ENCODE data around the gene CNPY3.
"Not testable (repeated sequence)": the region's sequence is repeated elsewhere in the genome, so short reads cannot be mapped to it uniquely, and the experiment has no call there.

The CNPY3 gene

GRCh38 chr6:42928986-42929820 is at the start of gene CNPY3:
Gene CNPY3, plus strand, starts transcription at chr6:42929480. Its CDS starts 91 bp downstream, at chr6:42929571.
- DNase-seq (ENCODE audit: low read depth), result peak; percentile 99

GRCh38 chr6:42880240-42880817 is 49.0 kb upstream of the CNPY3 start:
- DNase-seq (ENCODE audit: low read depth), result not testable (repeated sequence)

DNA sequence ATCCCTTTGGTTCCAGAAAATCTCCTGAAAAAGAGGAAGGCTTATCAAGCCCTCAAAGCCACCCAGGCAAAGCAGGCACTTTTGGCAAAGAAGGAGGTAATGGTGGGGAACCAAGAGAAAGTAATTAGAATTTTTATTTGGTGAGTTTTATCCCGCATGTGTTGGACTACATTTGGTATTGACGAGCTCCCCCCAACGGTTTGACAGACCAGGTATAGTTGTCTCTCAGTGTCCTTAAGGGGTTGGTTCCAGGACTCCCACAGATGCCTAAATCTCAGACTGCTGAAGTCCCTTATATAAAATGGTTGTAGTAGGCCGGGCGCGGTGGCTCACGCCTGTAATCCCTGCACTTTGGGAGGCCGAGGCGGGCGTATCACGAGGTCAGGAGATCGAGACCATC is 48.4 kb upstream of the CNPY3 start:
- DNase-seq (ENCODE audit: low read depth), result not testable (repeated sequence)

DNA sequence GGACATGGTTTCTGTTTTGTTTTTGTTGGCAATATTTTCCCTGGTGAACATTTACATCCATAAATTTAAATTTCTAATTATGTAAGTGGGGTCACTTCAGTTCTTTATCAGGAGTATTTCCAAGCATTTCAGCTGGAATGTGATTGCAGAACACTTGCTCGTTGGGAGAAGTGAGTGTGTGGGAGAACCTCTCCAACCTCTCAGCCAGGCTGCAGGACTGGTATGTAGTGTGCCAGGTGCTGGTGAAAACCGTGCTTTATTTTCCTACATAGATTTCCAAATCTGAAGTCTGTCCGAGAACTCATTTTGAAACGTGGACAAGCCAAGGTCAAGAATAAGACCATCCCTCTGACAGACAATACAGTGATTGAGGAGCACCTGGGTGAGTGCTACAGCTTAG is 43.6 kb upstream of the CNPY3 start:
- peak; percentile 85 for DNase-seq (ENCODE audit: low read depth)

DNA sequence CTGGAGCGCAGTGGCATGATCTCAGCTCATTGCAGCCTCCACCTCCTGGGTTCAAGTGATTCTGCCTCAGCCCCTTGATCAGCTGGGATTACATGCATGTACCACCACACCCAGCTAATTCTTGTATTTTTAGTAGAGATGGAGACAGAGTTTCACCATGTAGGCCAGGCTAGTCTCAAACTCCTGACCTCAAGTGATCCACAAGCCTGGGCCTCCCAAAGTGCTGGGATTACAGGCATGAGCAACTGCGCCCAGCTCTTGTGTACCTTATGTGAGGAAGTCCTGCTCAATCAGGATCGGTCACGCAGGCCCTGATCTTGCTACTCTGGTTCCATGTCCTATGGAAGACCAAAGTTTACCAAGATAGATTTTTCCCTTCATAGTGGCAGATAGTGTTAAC is 41.1 kb upstream of the CNPY3 start:
- not testable (repeated sequence) for DNase-seq (ENCODE audit: low read depth)

DNA sequence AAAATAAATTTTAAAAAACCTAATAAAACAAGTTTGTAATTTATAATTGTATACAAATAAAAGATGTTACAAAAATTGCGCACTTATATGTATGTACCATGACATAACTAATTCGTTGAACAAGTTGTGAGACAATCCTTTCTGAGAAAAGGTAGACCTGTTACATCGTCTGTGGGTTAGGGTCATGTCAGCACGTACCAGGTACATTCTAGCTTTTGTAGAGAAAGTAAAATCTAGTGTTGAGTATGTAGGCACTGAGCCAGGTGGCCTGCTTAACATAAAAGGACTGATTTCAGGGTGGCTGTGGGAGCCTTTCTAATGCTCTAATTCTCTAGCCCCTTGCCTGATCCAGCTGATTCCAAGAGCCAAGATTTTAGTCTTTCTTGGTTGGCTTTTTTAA is 39.5 kb upstream of the CNPY3 start:
- DNase-seq (ENCODE audit: low read depth), result peak; percentile 53

DNA sequence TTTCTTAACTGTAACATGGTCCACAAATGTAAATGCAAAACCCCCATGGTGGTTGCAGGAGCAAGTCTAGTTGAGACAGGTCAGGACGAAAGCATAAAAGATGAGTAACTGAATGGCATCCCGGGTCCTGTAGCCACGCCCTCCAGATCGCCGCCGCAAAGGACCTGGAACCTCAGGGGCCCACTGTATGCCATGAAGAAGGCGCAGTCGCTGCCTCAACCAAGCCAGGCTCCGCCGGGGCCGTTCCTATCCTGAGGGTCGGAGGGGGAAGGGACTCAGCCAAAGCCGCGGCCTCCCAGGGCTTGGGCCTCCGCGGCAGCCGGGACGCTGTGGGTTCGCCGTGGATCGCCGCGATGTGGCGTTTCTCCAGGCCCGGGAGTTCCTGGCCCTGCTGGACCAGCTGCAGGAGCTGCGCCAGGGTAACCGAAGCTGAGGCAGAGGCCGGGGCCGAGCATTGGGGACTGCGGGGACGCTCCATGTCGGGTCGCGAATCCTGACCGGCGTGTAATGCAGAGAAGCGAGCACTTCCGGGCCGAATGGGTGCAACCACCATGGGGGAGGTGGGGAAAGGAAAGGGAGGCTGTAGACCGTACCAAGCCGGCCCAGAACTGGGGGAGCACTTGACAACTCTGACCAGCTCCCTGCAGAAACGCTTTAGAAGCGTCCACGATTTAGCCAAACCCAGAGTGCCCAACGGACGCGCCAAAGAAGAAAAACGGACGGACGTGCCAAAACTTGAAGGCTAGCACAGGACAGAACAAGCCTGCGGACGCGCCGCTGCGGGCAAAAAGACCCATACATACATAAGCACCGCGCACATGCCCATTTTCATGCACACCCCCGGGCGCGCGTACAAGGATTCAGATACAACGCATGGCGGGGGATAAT is 38.7 kb upstream of the CNPY3 start:
- DNase-seq (ENCODE audit: low read depth), result peak; percentile 98

DNA sequence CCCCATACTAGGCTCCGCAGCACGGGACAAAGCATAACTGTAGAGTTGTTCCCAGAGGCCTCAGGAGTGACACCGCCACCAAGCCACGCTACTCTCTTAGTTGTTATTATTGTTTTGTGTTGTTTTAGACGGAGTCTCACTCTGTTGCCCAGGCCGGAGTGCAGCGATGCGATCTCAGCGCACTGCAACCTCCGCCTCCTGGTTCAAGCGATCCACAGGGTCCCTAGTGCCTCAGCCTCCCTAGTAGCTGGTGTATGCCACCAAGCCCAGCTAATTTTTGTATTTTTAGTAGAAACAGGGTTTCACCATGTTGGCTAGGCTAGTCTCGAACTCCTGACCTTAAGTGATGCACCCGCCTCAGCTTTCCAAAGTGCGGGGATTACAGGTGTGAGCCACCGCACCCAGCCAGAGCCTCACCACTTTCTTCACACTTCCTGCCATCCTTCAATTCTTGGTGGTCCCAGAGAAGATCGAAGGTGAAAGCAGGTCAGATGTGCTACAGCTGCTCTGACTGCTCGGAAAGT is 38.0 kb upstream of the CNPY3 start:
- no peak for DNase-seq (ENCODE audit: low read depth)

- DNase-seq (ENCODE audit: low read depth), result peak; percentile 93
These were observed 35.0 kb upstream of the CNPY3 start for GRCh38 chr6:42894041-42894828.

DNA sequence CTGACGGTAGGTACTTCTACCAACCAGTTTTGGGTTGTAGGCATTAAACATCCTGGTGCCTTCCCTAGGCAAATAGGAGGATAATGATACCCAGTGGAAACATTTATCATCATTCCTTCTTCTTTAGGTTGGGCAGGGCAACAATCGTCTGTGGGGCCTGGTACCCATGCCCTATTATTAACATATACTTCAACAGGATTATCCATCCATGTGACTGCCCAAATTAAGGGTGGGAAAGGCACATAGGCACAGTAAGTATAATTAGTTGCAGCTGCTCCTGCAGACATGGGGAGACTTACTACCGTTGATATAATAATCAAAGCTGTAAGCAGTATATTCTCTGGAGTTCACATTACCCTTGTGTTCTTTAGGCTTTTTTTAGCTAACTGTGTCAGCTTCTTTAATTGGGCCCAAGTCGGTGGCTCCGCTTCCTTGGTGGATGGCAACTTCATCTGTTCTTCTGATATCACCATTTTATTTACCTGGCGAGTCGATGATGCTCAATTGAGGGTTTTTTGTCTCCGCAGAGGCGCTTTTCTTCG is 33.0 kb upstream of the CNPY3 start:
- no peak for DNase-seq (ENCODE audit: low read depth)

DNA sequence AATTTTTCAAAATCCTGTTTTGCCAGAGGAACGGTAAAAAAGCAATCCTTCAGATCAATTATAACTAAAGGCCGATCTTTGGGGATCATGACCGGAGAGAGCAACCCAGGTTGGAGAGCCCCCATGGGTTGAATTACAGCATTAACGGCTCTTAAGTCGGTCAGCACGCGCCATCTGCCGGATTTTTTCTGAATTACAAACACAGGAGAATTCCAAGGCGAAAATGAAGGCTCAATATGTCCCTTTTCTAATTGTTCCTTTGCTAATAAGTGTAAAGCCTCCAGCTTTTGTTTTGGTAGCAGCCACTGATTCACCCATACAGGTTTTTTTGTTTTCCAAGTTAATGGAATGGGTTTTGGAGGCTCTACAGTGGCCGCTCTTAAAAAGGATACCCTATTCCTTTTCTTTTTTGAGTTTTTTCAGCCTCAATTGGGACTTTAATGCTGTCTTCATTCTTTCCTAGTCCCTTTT is 30.4 kb upstream of the CNPY3 start:
- DNase-seq (ENCODE audit: low read depth), result peak; percentile 58

- DNase-seq (ENCODE audit: low read depth), result no peak
These were observed 29.4 kb upstream of the CNPY3 start for GRCh38 chr6:42899871-42900270.

- peak; percentile 71 for DNase-seq (ENCODE audit: low read depth)
These were observed 27.7 kb upstream of the CNPY3 start for GRCh38 chr6:42901538-42901957.

DNA sequence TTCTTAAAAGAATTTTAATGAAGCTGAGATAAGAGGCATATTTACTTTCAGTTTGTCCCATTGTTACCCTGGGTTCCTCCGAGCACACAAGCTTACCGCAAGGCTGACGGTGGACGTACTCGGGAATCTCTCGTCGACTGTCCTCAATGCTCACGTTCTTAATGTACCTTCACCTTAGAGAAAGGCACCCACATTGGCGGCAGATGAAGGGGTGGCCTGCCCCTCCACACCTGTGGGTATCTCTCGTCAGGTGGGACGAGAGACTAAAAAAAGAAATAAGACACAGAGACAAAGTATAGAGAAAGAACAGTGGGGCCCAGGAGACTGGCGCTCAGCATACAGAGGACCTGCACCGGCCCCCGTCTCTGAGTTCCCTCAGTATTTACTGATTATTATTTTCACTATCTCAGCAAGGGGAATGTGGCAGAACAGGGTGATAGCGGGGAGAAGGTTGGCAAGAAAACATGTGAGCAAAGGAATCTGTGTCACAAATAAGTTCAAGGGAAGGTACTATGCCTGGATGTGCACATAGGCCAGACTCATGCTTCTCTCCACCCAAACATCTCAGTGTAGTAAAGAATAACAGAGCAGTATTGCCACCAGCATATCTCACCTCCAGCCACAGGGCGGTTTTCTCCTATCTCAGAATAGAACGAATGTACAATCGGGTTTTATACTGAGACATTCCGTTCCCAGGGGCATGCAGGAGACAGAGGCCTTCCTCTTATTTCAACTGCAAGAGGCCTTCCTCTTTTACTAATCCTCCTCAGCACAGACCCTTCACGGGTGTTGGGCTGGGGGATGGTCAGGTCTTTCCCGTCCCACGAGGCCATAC is 26.6 kb upstream of the CNPY3 start:
- DNase-seq (ENCODE audit: low read depth), result peak; percentile 34

- DNase-seq (ENCODE audit: low read depth), result no peak
These were observed 24.8 kb upstream of the CNPY3 start for GRCh38 chr6:42904467-42904866.

DNA sequence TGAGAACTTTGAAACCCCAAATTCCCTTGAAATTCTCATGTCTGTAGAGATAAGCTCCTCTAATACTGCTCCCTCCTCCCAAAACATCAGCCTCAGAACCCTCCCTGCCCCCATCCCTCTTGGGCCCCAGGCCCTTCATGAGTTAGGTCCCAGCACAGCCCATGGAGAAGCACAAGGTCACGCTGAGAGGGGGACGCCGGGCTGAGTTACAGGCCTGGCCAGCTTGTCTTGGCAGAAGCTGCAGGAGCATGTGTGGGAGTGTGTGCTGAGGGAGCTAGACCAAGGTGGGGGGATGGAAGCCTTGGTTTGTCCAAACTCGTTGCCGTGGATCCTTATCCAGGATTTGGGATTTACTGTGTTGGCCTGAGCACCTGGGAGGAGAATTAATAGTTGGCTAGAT is 21.9 kb upstream of the CNPY3 start:
- peak; percentile 66 for DNase-seq (ENCODE audit: low read depth)

DNA sequence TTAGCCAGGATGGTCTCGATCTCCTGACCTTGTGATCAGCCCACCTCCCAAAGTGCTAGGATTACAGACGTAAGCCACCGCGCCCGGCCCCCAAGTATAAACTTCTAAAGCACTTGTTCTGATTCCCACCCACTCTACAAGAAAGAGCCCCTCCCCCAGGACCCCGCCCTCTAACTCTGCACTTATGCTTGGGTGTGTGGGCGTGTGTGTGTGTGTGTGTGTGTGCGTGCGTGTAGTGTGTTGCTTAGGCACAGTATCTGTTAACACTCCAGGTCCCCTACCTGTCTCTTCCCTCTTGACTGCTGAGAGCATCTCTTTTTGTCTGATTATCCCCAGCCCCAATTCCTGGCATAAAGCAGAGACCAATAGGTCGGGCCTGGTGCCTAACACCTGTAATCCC is 19.4 kb upstream of the CNPY3 start:
- no peak for DNase-seq (ENCODE audit: low read depth)

GRCh38 chr6:42911171-42912021 is 17.9 kb upstream of the CNPY3 start:
- DNase-seq (ENCODE audit: low read depth), result peak; percentile 22

GRCh38 chr6:42914546-42914945 is 14.7 kb upstream of the CNPY3 start:
- no peak for DNase-seq (ENCODE audit: low read depth)

All from amniotic epithelial cell (primary cell).